ENCODE measurements around the gene MYCT1. TPM values are rescaled to one million over a fixed set of nuclear protein-coding genes. Genes with fewer than 3 reads are reported as not detected.
A peak's percentile ranks its signal among the peaks of the same experiment; 100 is the strongest.

Gene MYCT1
- total and polyA plus RNA-seq, 2 of the 8 experiments (the other 6 are each of a cell fraction or from before 2014, with no cell fraction given) = 0.39 to 3.3 TPM

GRCh38 chr6:152651986-152652385, 45.7 kb upstream of the MYCT1 start:
- Histone ChIP-seq H3K27me3 (replicated peaks in 1 of 4; ENCODE audit: control insufficient read depth in 3 of 4, extremely low read depth in 1 of 4, insufficient read depth in 3 of 4, low read length in 3 of 4) (no peaks in the 10 kb centered on the region; a peak in 1 of 7 replicates), H3K4me3 (ENCODE audit: extremely low read depth in 1 of 4, insufficient read depth in 2 of 4, low read depth in 3 of 4, low read length in 4 of 4) (no peak overlapping the region), H4K5ac (ENCODE audit: insufficient read length, low read depth, low read length) (no peak overlapping the region), H3K23me2 (ENCODE audit: low read depth, low read length) (no peaks in the 10 kb centered on the region), H3K23ac (ENCODE audit: insufficient read length) (no peak overlapping the region), H3K27ac (ENCODE audit: low read depth, low read length) (no peak overlapping the region), H3K4me2 (ENCODE audit: insufficient read depth in 1 of 2, low read depth in 2 of 2, low read length in 2 of 2) (no peak overlapping the region), H3K79me1 (ENCODE audit: low read depth, low read length) (no peaks in the 10 kb centered on the region), H3K4ac (replicated peaks; ENCODE audit: insufficient read length, low read depth, low read length) (no peak overlapping the region), H3K18ac (ENCODE audit: extremely low read depth, low read length) (no peak overlapping the region), H4K20me1 (replicated peaks in 1 of 2; ENCODE audit: control insufficient read depth in 1 of 2, insufficient read depth in 2 of 2, low read length in 2 of 2) (no peaks in the 10 kb centered on the region), H3K79me2 (ENCODE audit: control insufficient read depth in 1 of 2, insufficient read depth in 2 of 2, low read length in 2 of 2) (no peaks in the 10 kb centered on the region), H3K36me3 (ENCODE audit: control insufficient read depth in 2 of 4, insufficient read depth in 4 of 4, low read length in 3 of 4) (no peaks in the 10 kb centered on the region), H3K9me3 (ENCODE audit: insufficient read depth in 2 of 2, low read depth in 1 of 2, low read length in 1 of 2) (no peaks in the 10 kb centered on the region), H2AK5ac (ENCODE audit: low read depth, low read length) (no peak overlapping the region), H3K14ac (ENCODE audit: insufficient read length) (no peak overlapping the region), H2BK15ac (ENCODE audit: low read length) (no peak overlapping the region), H4K8ac (ENCODE audit: extremely low read depth, insufficient read depth, low read length) (no peak overlapping the region), H3K56ac (replicated peaks; ENCODE audit: insufficient read length, low read depth, low read length) (no peak overlapping the region), H2BK12ac (ENCODE audit: low read depth, low read length) (no peak overlapping the region), H3K4me1 (replicated peaks in 1 of 4; ENCODE audit: control insufficient read depth in 3 of 4, insufficient read depth in 4 of 4, low read length in 3 of 4) (no peaks in the 10 kb centered on the region; a peak in 1 of 7 replicates), H4K91ac (replicated peaks; ENCODE audit: insufficient read length, low read length) (no peak overlapping the region), H2BK120ac (replicated peaks; ENCODE audit: low read depth, low read length) (no peak overlapping the region), H3K9ac (replicated peaks in 1 of 4; ENCODE audit: extremely low read depth in 1 of 4, low read depth in 3 of 4, low read length in 3 of 4) (no peak overlapping the region), H2BK5ac (ENCODE audit: low read depth, low read length) (no peak overlapping the region), H2BK20ac (ENCODE audit: low read length) (no peak overlapping the region), H2AFZ (ENCODE audit: low read length) (peak overlapping the region; percentile 11; the same call in 1 of the 2 replicates)
- FAIRE-seq (no peak), DNase-seq (ENCODE audit: low read depth in 1 of 2, low spot score in 2 of 2) (no peak)
- ChIA-PET CTCF (ENCODE audit: partially characterized antibody) (interaction anchor here (1.0 to 1.3 kb wide), 3 partner anchors 9 to 167 kb away, joined by 3 to 4 read pairs (median 3); no protein-coding TSS in a partner anchor), POLR2A (ENCODE audit: partially characterized antibody) (no interaction called here)
- WGBS, 2 experiments (ENCODE audit: extremely low coverage in 1 of 2, insufficient coverage in 1 of 2, insufficient read length in 1 of 2, insufficient replicate concordance in 2 of 2, low coverage in 1 of 2, low lambda C conversion rate in 2 of 2, missing lambda C conversion rate in 1 of 2) = 90% methylated on average over 3 of the region's 3 CpGs; no CpG with 5 or more reads in 1 of the 2 experiments
- no peak for TF ChIP-seq CBX5 (IDR thresholded peaks at IDR 0.05; ENCODE audit: low read depth, low read length)
